CD4-positive, alpha-beta T cell treated with Interleukin-15 for 4 hours (primary cell): ENCODE results near the gene TRIM44.

Source experiments
- DNase-seq: peaks from one replicate; pipeline ENCODE4 v3.0.0-alpha.2; 2020; ENCODE audit warnings: low spot score

TRIM44 gene

DNA sequence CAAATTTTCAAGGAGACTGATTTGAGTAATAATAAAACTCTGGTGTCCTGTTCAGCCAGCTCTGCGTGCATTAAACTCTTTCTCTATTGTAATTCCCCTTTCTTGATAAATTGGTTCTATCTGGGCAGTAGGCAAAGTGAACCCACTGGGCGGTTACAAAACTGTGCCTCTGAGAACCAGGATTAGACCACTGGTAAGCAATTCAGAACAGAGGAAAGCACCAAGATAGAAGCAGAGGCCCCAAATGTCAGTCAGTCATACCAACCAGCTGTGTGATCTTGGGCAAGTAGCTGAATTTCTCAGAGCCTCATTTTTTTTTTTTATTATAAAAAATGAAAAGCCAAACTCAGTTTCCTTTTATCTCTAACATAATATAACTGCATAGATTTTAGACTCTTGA lies 54.9 kb downstream of the TRIM44 start:
- DNase-seq: no peak

DNA sequence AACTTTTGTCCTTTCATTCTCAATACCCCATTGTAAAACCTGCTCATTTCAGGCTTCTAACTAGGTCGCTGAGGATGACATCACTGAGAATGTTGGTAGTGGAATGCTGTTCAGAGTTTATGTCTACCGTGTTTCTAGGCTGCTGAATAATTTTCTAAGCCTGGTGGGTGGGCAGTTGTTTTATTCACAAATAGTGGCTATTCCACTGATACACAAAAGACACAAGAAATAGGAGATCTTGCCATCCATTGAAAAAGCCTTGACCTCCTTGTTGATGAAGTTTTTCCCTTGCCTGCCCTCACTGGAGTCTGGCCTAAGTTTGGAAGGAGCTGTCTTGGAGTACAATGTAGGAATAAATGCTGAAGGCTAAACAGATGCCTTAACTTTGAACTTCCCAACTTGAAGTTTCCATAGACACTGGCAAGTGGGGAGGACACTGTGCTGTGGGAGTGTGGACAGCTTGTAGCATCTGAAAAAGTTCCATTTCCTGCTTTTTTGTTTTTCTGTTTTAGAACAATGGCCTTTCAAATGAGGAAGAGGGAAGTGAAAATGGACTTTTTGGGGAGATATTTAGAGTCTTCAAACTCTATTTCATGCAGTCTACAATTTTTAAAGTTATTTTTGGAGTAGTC lies 59.2 kb downstream of the TRIM44 start:
- DNase-seq: no peak

GRCh38 chr11:35722641-35723040 lies 60.1 kb downstream of the TRIM44 start:
- DNase-seq: no peak

DNA sequence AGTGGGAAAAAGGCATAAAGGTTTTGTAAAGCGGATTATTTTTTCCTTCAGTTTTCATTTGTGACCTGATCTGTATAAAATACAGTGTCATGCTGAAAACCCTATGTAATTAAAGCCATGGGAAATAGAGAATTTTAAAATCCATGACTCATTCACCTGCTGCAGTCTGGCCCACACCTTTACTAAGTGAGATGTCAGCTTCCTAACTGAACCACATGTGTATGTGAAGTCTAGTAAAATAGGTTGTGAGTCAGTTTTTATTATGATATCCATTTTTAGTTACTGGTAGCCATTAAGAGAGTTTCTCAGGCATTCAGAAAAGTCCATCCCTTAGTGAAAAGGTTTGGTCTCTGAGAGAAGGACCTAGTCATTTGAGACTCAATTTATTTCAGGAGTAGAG lies 60.9 kb downstream of the TRIM44 start:
- DNase-seq: no peak

DNA sequence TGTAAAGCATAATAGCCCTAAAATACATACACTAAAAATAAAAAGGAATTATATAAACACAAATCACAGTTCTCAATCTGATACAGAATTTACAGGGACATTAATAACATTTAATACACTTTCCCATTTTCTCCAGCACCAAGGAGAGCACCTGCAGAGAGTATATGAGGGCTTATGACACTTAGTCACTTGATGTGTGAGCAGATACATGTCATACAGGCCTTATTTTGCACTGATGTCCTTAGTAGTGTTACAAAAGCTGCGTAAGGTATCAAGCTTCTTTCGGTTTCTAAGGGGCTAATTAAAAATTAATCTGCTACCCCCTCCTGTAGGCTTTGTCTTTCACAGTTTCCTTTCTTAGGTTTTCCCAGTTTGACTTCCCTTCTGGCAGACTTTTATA lies 61.3 kb downstream of the TRIM44 start:
- no peak for DNase-seq

DNA sequence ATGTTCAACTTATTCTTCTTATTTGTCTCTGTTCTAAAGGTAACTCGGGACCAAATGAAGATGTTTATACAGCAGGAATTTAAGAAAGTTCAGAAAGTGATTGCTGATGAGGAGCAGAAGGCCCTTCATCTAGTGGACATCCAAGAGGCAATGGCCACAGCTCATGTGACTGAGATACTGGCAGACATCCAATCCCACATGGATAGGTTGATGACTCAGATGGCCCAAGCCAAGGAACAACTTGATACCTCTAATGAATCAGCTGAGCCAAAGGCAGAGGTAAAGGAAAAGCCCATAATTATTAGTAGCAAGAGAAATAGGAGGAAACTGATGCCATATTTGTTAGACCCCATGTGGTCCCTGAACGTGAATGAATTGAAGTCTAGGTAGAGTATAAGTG lies 63.3 kb downstream of the TRIM44 start:
- DNase-seq: no peak

DNA sequence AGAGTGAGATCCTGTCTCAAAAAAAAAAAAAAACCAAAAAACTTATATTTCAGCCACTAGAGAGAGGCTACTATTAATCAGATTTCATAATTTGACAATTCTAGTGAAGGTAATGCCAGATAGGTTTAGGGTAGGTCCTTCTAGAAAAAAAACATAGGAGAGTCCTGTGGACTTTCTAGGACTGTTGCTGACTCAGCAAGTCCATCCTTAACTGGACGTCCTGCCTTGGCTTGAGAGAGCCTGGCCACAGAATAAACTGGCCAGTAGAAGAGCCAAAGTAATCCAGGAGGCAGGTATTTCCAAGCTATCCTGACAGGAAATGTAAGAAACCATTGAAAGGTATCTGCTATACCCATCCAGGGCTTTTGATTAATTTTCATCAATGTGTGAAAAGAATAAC lies 64.6 kb downstream of the TRIM44 start:
- no peak for DNase-seq

GRCh38 chr11:35730254-35730653 lies 67.7 kb downstream of the TRIM44 start:
- DNase-seq: no peak

DNA sequence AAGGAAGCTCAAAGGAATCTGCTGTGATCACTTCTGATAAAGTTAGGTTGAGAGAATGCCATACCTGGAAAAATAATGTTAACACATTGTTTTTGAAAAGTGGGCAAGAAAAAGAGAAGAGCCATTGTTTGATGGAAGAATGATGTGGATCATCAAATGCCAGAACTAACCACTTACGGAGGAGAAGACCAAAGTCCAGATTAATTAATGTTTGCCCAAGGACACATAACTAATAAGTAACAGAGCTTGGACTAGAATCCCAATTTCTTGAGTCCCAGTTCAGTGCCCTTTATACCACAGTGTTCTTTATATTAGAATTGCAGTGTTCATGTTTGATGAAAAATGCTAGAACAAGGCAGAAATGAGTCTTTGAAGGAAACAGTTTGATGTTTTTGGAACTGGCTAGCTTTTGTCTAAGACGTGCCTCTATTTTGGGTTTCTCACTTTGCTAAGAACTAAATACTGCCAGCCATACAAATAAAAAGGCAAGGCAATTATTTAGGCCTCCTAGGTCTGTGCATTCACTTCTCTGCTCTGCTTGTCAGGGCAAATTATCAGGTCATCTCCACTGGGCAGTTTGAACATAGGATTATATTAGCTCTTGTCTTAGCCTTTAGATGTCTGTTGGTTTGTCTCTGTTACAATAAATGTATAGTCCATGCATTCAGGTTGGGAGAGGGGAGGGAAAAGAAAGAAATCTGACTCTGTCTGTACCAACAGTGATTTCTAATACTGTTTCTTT lies 72.3 kb downstream of the TRIM44 start:
- no peak for DNase-seq

DNA sequence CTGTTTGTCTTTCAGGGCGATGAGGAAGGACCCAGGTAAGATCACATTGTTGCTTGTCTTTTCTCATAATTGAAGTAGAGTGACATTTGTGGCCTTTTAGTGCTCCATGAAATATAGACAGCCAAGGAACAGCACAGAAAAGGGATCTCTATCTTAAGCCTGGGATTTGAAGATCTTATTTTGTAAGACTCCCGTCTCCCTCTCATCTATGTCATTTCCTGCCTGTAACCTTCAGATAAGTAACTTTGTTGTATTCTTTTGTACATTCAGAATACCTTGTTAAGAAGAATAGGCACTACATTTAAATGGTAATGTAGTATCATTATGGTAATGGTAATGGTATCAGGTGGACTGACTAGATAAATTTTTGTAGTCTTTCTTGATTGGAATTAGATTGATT lies 72.8 kb downstream of the TRIM44 start:
- no peak for DNase-seq

DNA sequence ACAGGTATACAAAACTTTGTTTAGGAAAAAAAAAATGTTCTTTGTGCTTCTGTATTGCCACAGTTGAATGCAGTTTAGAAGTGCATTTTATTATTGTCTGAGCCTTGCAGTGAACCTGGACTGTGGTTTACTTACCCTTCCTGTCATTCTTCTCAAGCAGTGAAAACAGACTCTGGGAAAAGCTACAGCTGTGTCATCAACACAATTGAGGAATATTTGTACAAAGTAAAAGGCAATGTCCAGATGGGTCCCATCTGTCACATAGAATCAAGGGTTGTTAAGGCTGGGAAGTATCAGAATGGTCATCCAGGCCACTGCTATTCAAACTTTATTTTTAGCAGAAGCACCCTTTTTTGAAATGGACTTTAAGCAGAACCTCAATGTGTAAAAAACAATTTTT lies 73.3 kb downstream of the TRIM44 start:
- no peak for DNase-seq

- no peak for DNase-seq
These were observed 74.4 kb downstream of the TRIM44 start for GRCh38 chr11:35736952-35737351.

DNA sequence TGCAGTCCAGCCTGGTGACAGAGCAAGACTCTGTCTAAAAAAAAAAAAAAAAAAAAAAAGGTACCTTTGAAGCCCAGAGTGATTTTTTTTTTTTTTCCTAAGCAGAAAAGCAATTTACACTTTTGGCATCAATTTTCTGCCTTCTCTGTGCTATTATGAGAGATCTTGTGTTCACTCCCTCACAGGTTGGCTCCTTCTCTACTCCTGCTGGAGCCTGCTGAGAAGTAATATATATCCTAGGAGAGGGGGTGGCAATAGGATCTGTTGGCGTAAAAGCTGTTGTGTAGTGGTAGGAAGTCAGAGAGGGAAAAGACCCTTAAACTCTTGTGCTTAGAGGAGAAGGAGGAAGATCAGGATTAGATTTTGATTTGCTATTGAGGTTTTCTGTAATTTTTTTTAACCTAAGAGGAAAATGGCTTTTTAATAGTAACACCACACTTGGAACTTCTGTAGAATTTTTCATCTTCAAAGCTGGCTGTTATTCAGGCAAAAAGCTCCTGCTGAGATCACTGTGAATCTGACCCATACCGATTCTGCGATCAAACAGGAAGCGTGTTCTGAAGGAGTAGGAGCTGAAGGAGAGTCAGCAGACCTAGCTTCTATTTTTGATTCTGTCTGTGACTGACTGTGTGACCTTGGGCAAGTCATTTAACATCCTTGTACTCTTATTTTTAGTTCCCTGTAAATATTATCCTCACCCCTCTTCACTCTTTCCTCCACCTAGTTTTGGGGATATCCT lies 77.7 kb downstream of the TRIM44 start:
- DNase-seq: no peak

DNA sequence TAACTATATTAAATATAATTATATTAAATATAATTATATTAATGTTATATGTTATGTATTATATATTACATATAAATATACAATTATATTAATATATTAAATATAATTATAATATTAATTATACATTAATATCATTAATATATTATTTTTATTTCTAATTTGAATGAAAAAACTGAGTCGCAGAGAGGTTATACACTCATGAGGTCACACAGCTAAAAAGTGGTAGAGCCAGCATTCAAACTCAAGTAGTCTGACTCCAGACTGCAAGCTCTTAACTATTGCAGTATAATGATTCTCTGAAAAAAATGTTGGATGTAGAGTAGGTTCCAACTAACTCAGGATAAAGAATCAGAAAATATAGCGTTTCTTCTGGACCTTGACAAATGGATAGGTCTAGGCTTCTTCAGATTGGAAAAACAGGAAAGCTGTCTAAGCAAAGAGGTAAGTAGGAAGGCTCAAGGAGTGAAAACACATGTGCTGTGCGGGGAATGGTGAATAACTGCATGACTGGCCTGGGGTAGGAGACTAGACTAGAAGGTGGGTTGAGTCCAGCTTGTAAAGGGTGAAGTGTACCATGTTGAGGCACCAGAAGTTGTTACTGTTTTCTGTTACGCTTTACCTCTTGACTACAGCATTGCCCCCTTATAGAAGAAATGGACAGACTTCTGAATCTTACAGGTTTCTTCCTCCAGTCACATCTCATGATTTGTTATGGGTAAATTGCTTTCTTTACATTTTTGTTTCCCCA lies 80.3 kb downstream of the TRIM44 start:
- DNase-seq: no peak

DNA sequence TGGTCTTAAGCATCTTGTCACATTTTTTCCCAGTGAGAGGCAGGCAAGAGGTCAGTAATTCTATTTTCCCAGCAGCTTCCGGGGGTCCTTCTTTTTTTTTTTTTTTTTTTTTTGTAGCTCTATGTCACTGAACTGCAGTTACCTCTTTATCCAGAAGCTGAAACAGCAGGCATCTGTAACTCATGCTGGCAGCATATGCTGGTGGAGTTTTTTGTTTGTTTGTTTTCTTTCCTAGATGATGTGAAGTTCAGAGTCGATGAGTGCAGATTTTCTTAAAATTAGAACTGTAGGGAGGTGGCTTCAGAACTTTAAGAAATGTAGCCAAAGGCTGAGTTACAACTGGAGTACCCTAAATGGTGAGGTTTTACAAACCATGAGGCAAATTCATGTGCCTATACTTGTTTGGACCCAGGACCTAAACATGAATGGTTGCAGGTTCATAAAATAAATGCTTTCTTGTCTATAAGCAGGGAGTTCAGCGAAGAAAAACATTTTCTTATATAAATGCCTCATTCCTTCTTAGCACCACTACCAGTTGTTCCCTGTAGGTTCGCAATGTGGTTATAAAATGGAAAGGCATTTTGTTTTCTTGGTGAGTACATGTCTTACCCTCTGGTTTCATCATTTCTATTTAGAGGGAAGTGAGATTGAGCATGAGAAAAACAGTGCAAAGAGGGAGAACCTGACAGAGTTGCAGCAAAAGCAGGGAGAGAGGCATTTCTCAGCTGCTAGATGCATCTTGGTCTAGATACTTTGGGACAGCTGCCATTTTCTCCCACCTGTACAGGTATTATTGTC lies 84.0 kb downstream of the TRIM44 start:
- no peak for DNase-seq

DNA sequence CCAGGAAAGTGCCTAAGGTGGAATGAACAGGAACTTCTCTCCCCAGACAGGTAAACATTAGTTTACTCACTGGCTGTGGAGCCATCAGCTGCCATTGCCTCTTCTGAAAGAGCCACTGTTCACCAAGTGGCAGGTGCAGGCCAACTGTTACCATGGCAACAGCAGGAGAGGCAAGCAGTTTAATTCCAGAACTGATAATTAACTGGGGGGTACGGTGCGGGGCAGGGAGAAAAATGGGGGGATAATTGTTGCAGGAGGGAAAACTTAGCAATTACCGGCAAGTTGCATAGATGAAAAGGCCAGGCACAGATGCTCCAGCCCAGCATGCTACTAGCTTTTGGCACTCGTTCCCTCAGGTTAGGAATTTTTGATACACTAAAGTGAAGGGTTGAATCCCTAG lies 85.1 kb downstream of the TRIM44 start:
- no peak for DNase-seq

- DNase-seq: no peak
These were observed 86.1 kb downstream of the TRIM44 start for GRCh38 chr11:35748644-35749043.

GRCh38 chr11:35750315-35750714 lies 87.7 kb downstream of the TRIM44 start:
- no peak for DNase-seq

- no peak for DNase-seq
These were observed 88.5 kb downstream of the TRIM44 start for GRCh38 chr11:35750981-35751663.

DNA sequence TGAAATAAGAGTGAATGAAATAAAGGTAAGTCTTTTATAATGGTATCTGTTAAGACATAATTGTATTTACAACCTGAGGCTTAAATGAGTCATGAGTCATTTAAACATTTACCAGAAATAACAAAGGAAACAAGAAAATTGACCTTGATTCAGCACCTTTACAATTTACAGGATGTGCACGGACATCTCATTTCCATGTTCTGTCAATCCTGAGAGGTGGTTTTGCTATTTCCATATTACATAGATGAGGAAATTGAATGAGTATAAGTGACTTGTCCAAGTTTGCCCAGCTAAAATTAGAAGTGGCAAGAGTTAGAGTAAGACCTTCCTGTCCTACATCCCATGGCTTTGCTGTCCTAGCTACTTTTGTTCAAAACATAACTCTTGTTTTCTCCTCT lies 89.1 kb downstream of the TRIM44 start:
- no peak for DNase-seq

DNA sequence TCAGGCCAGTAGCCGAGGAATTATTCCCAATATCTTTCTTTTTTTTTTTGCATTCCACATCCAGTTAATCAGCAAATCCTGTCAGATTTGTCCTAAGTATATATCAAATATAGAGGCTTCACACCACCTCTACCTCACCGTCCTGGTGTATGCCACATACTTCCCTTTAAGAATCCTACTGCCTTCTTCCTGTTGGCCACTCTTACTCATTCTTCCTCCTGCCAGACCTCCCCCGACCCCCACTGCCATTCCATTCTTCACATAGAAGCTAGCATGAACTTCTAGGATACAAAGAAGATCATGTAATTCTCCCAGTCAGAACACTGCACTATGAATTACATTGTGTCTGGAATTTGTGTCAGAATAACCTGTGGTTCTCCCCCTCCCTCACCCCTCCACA lies 89.5 kb downstream of the TRIM44 start:
- DNase-seq: no peak
